GM12872 (cell line): ENCODE results near the gene ZBED5.

Experiments used
- CTCF ChIP-seq: IDR thresholded peaks from 3 replicates; pipeline ENCODE4 v1.5.1; 2011; ENCODE audit warnings: low read depth, mild to moderate bottlenecking, low read length, moderate library complexity; ENCODE audit not compliant: insufficient read depth

ZBED5 gene

GRCh38 chr11:10807493-10808234, 50.2 kb downstream of the ZBED5 start:
- TF ChIP-seq CTCF = no peak

GRCh38 chr11:10806206-10806605, 51.6 kb downstream of the ZBED5 start:
- no peak for TF ChIP-seq CTCF

GRCh38 chr11:10805741-10806140, 52.1 kb downstream of the ZBED5 start:
- no peak for TF ChIP-seq CTCF

- no peak for TF ChIP-seq CTCF
These were observed 54.2 kb downstream of the ZBED5 start for GRCh38 chr11:10803676-10804075.
